ENCODE results near the gene EBF4.

The EBF4 gene

DNA sequence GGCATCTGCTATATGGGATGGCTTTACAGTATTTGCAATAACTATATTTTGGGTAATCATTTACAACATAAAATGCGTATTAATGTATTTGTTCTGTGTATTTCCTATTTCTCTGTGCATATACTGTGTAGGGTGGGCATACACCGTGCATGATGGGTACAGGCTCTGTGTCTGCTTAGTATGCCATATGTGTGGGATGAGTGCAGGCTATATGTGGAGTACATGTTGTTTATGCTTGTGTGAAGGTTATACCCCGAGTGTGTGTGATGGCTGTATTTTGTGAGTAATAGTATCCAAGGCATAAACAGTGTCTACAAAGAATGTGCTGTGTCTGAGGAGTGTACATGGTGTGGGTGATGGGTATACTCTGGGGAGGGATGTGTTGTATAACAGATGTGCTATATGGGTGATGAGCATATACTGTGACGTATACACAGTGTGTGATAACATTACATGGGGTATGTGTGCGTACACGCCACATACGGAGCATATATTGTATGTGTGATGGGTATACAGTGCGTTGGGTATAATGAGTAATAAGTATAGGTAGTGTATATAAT, 55.2 kb downstream of the EBF4 start:
- Histone ChIP-seq H3K27ac (no peak overlapping the region), H3K27me3 (peaks cover 0 to 31% of the 10 kb centered on the region in 2 donors), H3K36me3 (no peaks in the 10 kb centered on the region), H3K4me3 (no peak overlapping the region), H3K4me1 (peaks cover 0 to 31% (median 24%) of the 10 kb centered on the region in 4 donors), H3K9me3 (no peaks in the 10 kb centered on the region)
- intact Hi-C loops (cut with DNase I; ENCODE audit: low total_unique reads): no loop called here
- no peak for DNase-seq
- TF ChIP-seq, protein P1, sequence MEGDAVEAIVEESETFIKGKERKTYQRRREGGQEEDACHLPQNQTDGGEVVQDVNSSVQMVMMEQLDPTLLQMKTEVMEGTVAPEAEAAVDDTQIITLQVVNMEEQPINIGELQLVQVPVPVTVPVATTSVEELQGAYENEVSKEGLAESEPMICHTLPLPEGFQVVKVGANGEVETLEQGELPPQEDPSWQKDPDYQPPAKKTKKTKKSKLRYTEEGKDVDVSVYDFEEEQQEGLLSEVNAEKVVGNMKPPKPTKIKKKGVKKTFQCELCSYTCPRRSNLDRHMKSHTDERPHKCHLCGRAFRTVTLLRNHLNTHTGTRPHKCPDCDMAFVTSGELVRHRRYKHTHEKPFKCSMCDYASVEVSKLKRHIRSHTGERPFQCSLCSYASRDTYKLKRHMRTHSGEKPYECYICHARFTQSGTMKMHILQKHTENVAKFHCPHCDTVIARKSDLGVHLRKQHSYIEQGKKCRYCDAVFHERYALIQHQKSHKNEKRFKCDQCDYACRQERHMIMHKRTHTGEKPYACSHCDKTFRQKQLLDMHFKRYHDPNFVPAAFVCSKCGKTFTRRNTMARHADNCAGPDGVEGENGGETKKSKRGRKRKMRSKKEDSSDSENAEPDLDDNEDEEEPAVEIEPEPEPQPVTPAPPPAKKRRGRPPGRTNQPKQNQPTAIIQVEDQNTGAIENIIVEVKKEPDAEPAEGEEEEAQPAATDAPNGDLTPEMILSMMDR (IDR thresholded peaks at IDR 0.05): no peak

GRCh38 chr20:2748551-2749342, 56.2 kb downstream of the EBF4 start:
- TF ChIP-seq, protein P1 (IDR thresholded peaks at IDR 0.05): no peak
- peaks cover 0 to 41% of the 10 kb centered on the region in 2 donors for H3K27me3 ChIP-seq
- peaks cover 0 to 35% (median 28%) of the 10 kb centered on the region in 4 donors for H3K4me1 ChIP-seq
- H3K36me3 ChIP-seq: no peaks in the 10 kb centered on the region
- H3K4me3 ChIP-seq: no peak overlapping the region
- intact Hi-C loops (cut with DNase I; ENCODE audit: low total_unique reads): no loop called here
- no peaks in the 10 kb centered on the region for H3K9me3 ChIP-seq
- no peak for DNase-seq
- no peak overlapping the region for H3K27ac ChIP-seq

- Histone ChIP-seq H3K27ac (no peak overlapping the region), H3K4me1 (peaks cover 0 to 35% (median 28%) of the 10 kb centered on the region in 4 donors), H3K9me3 (no peaks in the 10 kb centered on the region), H3K4me3 (no peak overlapping the region), H3K36me3 (no peaks in the 10 kb centered on the region), H3K27me3 (peaks cover 0 to 48% of the 10 kb centered on the region in 2 donors)
- intact Hi-C loops (cut with DNase I; ENCODE audit: low total_unique reads): no loop called here
- TF ChIP-seq, protein P1 (IDR thresholded peaks at IDR 0.05): no peak
- no peak for DNase-seq
Measured at GRCh38 chr20:2749343-2749950, 56.9 kb downstream of the EBF4 start.

- no peak for DNase-seq
- H3K27ac ChIP-seq: no peak overlapping the region
- no peak overlapping the region for H3K4me3 ChIP-seq
- TF ChIP-seq, protein P1 (IDR thresholded peaks at IDR 0.05): no peak
- no peaks in the 10 kb centered on the region for H3K36me3 ChIP-seq
- H3K4me1 ChIP-seq: peaks cover 0 to 35% (median 28%) of the 10 kb centered on the region in 4 donors
- H3K9me3 ChIP-seq: no peaks in the 10 kb centered on the region
- H3K27me3 ChIP-seq: peaks cover 0 to 54% of the 10 kb centered on the region in 2 donors
- intact Hi-C loops (cut with DNase I; ENCODE audit: low total_unique reads): no loop called here
Measured at GRCh38 chr20:2749951-2750490, 57.4 kb downstream of the EBF4 start.

DNA sequence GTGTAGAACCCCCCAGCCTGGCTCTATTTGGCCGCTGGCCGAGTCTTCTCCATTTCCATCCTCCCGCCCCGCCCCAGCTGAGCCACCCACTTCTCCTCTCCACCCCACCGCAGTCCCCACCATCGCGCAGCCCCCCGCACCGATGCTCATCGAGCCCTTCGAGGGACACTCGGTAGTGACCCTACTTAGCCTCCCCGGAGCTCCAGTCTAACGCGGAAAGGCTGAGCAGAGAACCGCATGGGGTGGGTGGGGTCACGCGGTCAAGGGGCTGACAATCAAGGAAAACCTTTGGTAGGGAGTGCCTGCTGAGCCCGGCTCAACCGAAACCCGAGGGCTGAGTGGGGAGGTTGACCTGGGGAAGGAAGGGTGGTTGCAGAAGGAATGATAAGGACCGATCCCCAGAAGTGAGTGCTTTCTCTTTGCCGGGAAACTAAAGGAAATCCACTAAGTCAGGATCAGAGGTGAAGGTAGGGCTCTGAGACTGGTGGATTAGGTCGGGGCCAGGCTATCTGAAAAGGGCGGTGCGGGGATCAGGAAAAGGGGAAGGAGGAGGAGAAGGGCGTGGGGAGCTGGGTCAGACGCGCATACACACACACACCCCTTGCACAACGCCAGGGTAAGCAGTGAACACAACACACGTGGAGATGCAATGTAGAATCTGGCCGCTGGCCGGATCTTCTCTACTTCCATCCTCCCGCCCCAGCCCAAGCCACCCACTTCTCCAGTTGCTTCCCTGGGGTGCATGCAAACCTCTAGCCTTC, 58.1 kb downstream of the EBF4 start:
- no peak overlapping the region for H3K27ac ChIP-seq
- no peaks in the 10 kb centered on the region for H3K9me3 ChIP-seq
- peak overlapping the region; percentile 32 to 50 for H3K4me3 ChIP-seq
- TF ChIP-seq, protein P1 (IDR thresholded peaks at IDR 0.05): no peak
- H3K36me3 ChIP-seq: no peaks in the 10 kb centered on the region
- H3K27me3 ChIP-seq: peaks cover 0 to 60% of the 10 kb centered on the region in 2 donors
- DNase-seq: peak in 1 of 2 donors; percentile 57
- peaks cover 0 to 35% (median 28%) of the 10 kb centered on the region in 4 donors for H3K4me1 ChIP-seq
- intact Hi-C loops (cut with DNase I; ENCODE audit: low total_unique reads): no loop called here
